HG03460 (cell line): Measurements from ENCODE around the gene KMT2C.
"Not testable (repeated sequence)": the region's sequence is repeated elsewhere in the genome, so short reads cannot be mapped to it uniquely, and the experiment has no call there.

Experiments used
- ATAC-seq: cut with Tn5 transposase; IDR thresholded peaks from one replicate; pipeline ENCODE4 v1.9.1; 2021; ENCODE audit not compliant: unreplicated experiment

The KMT2C gene

DNA sequence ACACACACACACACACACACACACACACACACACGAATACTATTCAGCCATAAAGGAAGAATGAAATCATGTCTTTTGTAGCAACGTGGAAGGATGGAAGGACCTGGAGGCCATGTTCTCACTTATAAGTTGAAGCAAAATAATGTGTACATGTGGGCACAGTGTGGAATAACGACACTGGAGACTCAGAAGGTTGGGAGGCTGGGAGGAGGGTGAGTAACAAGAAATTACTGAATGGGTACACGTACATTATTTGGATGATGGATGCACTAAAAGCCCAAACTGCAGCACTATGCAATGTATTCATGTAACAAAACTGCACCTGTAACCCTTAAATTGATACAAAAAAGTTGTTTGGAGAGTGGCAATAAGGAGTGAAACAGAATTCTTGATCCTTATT is 32.1 kb downstream of the KMT2C start:
- no peak for ATAC-seq

DNA sequence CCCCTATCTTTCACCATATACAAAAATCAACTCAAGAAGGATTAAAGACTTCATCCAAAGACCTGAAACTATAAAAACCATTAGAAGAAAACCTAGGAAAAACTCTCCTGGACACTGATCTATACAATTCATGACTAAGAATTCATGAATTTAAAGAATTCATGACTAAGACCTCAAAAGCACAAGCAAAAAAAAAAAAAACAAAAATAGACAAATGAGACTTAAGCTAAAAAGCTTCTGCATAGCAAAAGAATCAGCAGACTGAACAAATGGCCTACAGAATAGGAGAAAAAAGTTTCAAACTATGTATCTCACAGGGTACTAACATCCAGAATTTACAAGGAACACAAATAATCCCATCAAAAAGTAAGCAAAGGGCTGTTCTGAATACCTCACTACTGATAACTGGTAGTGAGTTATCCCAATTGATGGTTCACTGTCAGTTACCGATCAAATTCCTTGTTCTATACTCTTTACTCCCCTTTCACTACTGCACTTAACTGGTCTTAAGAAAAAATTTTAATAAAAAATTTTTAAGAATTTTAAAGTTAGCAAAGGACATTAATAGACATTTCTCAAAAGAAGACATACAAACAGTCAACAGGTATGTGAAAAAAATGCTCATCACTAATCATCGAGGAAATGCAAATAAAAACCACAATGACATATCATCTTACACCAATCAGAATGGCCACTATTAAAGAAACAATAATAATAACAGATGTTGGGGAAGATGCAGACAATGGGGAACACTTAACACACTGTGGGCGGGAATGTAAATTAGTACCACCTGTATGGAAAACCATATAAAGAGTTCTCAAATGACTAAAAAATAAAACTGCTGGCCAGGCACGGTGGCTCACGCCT is 33.2 kb downstream of the KMT2C start:
- no peak for ATAC-seq

DNA sequence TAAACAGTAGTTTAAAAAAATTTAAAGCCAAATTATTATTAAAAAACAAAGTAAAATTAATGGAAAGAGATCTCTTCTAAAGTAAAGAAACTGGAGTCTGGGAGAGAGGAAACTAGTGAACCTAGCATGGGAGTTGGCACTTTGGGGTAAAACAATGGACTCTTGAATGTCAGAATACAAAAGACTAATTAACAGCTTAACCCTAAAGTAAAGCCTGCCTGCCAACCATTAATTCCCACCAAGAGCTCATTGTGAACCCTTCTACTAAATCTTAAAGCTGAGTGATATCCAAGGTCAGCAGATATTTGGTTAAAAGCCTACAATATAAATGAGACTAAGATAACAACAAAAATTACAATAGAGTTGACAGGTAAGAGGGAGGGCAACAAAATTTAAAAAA is 36.5 kb downstream of the KMT2C start:
- no peak for ATAC-seq

DNA sequence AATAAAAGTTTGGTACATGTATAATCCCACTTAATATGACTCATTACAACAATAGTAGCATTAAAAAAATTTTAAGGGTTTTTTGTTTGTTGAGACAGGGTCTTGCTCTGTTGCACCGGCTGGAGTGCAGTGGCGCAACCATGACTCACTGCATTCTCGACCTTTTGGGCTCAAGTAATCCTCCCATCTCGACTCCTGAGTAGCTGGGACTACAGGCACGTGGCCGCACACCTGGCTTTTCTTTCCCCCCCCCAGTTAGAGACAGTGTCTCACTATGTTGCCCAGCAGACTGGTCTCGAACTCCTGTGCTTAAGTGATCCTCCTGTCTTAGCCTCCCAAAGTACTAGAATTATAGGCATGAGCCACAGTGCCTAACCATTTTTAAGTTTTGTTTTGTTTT is 40.7 kb downstream of the KMT2C start:
- no peak for ATAC-seq

DNA sequence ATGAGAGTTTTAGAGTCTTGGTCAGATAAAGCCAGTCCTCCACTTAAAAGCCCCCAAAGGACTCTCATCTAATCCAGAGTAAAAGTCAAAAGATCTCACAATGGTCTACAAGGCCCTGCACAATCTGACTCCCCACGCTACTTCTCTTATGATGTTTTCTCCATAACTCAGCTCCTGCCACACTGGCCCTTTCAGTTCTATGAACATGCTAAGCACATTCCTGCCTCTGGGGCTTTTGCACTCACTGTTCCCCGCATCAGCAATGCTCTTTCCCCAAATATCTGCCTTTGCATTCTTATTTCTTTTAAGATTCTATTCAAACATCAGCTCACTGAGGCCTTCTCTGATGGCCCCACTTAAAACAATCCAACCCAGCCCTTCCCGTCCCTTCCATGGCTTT is 41.6 kb downstream of the KMT2C start:
- not testable (repeated sequence) for ATAC-seq

DNA sequence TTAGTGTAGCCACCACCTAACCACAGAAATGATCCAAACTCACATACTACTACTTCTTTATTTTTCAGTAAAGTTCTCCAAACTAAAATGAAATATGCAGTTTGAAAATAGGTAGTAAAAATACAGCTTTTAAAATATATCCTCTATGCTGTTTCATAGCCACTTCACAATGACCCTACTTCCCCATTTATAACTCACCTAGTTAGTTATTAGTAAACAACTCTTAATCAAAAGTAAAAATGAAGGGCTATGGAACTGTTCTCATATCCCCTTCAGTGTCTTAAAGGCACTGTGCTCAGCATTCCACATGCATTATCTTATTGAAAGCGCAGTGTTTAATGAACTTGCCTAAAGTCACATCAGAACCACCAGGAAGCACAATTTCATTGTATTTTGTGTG is 43.5 kb downstream of the KMT2C start:
- peak; percentile 57 for ATAC-seq

DNA sequence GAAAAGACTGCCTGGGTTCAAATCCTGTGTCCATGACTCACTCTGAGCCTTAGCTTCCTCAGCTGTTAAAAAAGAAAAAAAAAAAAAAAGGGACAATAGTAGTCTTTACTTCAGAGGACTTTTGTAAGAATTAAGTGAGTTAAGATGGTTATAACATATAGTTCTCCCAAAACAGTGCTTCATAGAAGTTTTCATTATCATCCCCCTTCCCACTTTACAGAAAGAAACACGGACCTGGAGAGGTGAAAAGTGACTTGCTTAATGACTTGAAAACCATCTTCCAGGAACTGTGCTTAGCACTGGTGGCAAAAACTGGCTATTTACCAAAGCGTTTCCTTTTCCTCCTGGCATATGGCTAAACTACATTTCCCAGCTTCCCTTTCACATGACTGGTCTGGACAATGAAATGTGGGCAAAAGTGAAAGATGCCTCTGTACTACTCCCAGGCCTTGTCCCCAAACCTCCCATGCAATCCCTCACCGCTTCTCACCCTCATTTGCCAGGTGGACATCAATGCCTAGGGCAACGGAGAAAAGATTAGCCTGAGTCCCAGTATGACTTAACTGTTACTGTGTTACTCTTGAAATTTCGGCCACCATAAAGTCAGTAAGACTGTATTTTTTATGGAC is 49.6 kb downstream of the KMT2C start:
- ATAC-seq, result not testable (repeated sequence)

DNA sequence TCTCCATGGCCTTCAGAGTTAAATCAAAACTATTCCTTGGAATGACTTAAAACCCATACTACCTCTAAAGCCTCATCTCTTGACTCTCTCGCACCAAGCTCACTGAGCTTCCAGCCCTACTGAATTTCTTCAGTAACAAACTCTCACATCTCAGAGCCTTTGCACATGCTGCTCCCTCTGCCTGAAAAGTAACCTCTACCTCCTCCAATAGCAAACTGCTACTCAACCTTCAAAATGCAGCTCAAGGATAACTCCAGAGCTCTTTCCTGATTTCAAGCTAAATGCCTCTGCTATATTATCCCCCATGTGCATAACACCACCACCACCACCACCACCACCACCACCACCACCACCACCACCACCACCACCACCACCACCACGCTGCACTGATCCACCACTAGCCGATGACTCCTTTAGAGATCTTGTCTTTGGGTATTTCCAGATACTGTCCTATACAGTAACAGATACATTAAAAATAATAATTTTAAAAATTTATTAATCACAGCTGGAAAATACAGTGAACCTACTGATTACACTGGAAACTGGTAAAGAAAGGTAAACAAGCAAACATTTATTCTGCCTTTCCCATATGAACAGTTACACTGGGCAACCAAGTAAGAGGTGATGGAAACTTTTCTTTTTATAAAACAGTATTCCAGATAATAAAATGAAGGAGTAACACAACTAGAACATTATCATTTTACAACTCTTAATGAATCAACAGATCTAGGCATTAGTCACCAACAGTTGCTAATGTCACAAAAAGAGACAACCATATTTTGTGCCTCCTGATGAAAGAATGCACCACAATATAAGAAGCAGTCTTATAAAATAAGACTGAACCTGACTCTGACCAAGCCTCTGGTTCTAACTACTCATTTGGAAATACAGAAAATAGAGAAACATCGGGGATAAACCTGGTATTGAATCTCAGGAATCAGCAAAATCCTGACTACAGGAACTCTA is 51.3 kb downstream of the KMT2C start:
- ATAC-seq, result not testable (repeated sequence)

DNA sequence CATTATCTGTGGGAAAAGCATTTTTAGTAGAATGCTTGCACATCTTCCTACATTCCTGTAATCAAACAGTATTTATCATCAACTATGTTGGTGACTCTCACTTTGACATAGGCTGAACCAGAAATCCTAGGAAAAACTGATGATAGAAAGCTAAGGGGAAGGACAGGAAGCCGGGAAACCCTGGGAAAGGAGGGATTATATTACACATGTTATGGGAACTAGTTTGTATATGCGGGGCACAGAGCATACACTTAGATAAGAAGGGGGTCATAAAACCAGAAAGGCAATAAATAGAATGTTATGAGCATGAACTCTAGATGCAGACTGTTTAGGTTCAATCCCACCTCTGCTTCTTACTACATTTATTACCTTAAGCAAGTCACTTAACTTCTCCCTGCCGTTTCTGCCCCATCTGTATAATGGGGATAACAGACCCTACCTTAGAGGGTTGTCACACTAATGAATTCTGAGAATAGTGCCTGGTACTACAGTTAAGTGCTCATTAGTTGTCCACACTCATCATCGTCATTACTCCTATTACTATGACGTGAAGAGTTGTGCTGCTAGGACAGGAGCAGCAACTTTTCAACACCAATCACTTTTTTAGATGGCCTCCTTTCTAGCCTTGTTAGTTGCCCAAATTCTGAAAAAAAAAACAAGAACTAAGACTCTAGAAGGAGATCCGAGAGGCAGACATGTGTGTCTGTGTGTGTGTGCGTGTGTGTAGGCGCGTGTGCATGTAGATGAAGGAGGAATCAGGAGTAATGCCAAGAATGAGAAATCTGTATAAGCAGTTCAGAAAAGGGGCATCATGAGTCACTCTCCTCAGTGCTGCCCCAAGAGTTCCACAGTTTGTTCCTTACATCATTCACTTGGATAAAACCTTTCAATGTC is 52.2 kb downstream of the KMT2C start:
- ATAC-seq, result no peak

DNA sequence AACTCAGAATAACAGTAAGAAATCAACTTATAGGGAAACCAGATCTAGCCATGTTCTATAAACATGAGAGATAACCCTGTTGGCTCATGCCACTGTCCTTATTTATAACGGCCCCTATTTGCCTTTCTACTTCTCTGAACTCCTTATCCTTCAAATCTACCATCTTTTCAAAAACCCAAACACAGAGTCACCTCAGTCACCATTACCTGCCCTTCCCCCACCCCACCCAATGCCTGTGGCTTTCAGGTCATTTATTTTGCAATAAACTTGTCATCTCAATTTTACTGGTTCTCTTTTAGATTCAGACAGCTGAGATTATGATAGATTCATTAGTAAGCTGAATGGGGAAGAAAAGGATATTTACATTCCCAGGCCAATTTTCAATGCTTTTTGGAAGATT is 53.6 kb downstream of the KMT2C start:
- no peak for ATAC-seq

DNA sequence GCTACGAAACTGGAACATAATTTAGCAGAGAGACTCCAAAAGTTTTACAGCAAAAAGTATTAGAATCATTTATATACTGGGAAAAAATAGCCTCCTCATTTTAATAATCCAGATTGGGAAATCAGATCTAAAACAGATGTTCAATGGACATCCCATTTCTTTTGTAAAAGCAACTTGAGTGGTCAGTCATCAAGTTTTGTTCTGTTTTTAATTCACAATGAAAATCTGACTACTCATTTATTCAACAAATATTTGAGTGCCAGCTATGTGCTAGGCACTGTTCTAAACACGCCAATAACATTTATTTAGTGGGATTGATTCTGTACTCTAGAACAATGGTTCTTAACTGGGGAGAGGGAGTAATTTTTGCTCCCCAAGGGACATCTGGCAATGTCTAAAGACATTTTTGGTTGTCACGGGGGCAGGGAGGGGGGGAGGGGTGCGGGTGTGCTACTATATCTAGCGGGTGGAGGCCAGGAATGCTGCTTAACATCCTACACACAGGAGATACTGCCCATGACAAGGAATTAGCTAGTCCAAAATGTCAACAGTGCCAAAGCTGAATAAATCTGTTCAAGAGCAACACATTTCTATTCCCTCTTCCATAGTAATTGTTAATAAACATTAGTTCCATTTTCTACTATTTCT is 54.7 kb downstream of the KMT2C start:
- not testable (repeated sequence) for ATAC-seq

DNA sequence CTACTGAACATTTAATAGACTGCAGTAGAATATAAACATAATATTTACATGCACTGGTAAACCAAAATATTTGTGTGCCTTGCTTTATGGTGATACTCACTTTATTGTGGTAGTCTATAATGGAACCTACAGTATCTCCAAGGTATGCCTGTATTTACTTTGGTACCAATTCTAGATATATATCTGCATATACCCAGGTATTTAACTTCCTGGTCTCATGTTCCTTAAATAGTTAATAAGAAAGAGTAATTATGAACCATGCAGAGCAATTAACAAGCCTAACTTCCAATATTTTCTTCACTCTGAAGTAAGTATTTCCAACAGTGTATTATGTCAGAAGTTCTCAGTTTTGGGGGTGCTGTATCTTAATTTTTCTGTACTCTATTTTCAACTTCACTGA is 57.3 kb downstream of the KMT2C start:
- not testable (repeated sequence) for ATAC-seq

DNA sequence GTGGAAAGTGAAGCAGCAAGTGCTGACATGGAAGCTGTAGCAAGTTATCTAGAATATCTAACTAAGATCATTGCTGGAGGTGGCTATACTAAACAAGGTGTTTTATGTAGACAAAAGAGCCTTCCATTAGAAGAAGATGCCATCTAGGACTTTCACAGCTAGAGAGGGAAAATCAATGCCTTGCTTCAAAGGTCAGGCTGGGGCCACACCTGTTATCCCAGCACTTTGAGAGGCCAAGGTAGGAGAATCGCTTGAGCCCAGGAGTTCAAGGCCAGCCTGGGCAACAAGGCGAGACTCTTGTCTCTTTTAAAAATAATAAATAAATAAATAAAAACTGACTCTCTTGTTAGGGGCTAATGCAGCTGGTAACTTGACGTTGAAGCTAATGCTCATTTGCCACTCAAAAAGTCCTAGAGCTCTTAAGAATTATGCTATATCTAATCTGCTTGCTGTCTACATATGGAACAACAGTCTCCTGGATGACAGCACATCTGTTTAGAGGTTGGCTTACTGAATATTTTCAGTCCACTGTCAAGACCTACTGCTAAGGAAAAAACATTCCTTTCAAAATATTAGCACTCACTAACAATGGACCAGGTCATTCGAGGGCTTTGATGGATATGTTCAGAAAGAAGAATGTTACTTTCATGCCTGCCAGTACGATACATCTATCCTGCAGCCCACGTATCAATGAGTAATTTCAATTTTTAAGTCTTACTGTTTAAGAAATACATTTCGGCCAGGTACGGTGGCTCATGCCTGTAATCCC is 58.9 kb downstream of the KMT2C start:
- not testable (repeated sequence) for ATAC-seq

DNA sequence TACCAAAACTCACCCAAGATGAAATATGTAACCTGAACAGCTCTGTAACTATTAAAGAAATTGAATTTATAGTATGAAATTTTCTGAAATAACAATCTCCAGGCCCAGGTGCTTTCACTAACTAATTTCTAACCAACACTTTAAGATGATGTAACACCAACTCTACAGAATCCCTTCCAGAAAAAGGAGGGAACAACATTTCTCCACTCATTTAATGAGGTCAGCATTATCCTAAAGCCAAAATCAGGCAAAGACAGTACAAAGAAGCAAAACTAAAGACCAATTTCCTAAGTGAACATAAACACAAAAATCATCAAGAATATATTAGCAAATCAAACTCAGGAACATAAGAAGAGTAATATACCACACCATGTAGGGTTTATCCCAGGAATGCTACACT is 65.5 kb downstream of the KMT2C start:
- ATAC-seq, result no peak

DNA sequence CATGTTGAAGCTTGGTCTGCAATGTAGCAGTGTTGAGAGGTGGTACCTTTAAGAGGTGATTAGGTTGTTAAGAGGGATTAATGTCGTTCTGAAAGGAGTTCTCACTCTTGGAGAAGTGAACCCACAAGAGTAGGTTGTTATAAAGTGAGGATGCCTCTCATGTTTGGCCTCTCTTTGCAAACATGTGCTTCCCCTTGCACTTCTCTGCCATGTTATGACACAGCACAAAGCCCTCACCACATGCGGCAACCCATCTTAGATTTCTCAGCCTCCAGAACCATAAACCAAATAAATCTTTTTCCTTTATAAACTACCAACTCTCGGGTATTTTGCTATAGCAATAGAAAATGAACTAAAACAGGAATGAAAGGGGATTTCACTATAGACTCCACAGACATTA is 66.3 kb downstream of the KMT2C start:
- no peak for ATAC-seq

DNA sequence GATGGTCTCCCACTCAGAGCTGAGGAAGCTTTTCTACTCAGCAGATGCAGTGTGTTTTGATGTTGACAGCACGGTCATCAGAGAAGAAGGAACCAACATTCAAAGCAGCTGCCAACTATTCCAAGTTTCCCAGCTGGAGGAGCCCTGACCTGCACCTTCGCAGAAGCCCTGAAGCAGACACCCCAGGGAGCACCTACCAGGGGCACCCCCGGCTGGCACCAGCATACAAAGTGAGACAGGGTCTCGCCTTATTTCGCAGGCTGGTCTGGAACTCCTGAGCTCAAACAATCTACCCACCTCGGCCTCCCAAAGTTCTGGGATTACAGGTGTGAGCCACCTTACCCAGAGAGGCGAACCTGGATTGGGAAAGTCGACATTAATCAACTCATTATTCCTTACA is 68.6 kb downstream of the KMT2C start:
- ATAC-seq, result no peak

DNA sequence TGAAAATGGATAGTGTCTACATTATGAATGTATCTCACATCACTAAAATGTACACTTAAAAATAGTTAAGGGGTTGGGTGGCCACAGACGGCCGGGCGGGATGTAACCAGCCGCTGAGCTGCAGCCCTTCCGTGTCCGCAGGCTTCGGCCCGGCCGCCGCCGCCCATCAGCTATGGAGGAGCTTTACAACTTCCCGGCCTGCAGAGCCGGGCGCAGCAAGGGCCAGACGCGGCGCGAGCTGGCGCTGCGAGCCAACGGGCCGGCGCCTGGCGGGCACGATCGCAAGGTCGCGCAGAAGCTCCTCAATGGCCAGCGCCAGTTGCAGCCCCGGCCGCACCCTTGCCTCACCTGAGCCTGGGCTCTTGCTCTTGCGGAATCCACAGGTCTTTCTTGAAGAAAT is 69.1 kb downstream of the KMT2C start:
- no peak for ATAC-seq

DNA sequence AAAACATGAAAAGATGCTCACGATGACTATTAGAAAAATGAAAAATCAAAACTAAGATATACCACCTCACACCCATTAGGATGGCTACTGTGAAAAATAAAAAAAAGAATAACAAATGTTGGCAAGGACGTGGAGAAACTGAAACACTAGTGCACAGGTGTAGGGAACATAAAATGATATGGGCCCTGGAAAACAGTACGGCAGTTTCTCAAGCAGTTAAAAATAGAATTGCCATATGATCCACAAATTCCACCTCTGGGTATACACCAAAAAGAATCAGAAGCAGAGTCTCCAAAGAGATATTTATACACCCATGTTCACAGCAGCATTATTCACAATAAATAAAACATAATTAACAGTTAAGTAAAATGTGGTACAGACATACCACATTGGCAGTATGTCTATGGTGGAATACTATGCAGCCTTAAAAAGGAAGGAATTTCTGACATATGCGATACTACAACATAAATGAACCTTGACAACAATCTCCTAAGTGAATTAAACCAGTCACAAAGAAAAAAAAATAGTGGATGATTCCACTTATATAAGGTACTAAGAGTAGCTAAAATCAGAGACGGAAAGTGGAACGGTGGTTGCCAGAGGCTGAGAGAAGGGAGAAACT is 69.7 kb downstream of the KMT2C start:
- ATAC-seq, result no peak

DNA sequence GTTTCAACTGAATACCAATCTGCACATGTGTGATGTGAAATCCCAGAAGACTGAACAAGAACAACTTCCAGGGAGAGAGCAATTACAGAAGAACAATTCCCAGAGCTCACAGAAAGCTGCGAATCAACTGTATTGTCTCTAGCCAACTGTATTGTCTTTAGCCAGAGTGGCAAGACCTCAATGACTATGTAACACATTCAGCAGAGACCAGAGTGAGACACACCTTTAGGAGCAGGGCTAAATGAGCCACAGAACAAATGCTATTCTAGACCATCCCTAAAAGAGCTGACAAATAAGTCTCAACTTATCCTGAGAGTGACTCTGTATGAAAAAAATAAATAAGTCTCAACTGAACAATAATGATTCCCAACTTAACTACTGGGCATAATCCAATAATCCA is 72.0 kb downstream of the KMT2C start:
- no peak for ATAC-seq
